Subcutaneous adipose tissue (tissue), 4 donors: ENCODE results near the gene HHIPL1. TPM values are rescaled to one million over a fixed set of nuclear protein-coding genes. Genes with fewer than 3 reads are reported as not detected.

ENCODE experiments used
- CTCF ChIP-seq: fragments of 450-650 bp; IDR thresholded peaks from one replicate; pipeline ENCODE4 v1.5.1; 2016; ENCODE audit warnings: low read depth, mild to moderate bottlenecking, control low read depth, antibody characterized with exemption, moderate library complexity
- total RNA-seq, 4 donors: library from RNA; depleted of rRNA; stranded (reverse); fragments of >200 nt; gene quantifications; one replicate each; pipeline ENCODE4 v1.1.0, GENCODE V29; 2016

HHIPL1 gene
- total RNA-seq, 4 donors from 2014 or later, result 1.3 to 4.8 (median 2.2) TPM

DNA sequence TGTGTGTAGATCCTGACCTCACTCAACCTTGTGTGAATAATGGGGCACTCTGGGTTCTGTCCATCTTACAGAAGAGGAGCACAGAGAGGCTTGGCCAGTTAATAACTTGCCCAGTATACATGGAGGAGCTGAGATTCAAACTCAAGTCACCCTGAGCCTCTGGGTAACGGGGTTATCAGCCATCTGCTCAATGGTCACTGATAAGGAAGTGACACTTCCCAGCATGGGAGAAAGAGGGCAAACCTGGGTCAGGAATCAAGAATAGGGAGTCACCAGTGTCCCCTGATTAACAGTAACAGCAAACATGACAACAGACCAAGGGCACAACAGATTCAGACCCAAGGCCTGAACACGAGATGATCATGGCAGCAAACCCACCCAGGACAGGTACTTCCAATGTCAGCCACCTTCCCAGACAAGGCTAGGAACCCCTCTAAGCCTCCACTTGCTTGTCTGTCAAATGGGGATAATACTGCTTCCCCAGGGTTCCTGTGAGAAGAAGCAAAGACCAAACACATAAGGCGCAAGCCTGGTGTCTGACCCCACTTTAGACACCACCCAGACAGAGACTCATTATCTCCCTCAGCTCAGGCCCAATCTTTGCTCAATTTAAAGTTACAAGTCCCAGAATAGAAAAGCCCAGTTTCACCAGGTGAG lies 44.6 kb upstream of the HHIPL1 start:
- TF ChIP-seq CTCF, result no peak

GRCh38 chr14:99601361-99601831 lies 43.5 kb upstream of the HHIPL1 start:
- TF ChIP-seq CTCF, result no peak

- TF ChIP-seq CTCF, result no peak
Measured at GRCh38 chr14:99602054-99602787, 42.7 kb upstream of the HHIPL1 start.

DNA sequence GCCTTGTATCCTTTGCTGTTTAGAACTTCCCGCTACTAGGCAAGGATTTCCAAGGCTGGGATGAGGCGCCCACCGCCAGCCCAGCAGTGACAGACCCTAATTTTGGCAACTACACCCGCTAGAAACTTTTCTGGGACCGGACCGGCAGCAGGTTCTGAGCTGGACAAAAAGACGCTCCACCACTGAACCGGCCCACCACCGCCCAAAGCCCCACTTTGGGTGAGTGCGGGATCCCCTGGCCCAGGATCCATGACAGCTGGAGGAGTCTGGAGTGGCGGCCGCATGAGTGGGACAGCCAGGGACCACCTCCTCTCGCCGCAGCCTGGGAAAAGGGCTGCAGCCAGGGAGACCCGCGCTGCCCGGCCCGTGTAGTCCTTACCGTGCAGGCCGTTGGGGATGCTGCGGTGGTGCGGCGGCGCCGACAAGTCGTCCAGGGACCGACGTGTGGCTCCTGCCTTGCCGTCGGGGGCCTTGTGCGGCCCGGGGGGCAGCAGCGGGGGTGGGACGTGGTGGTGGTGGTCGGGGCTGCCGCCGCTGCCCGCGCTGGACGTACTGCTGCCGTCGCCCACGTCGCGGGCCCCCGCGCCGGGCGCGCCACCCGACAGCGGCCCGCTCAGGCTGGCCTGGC lies 42.0 kb upstream of the HHIPL1 start:
- no peak for TF ChIP-seq CTCF

GRCh38 chr14:99603471-99604277 lies 41.3 kb upstream of the HHIPL1 start, which contains the start of gene CCDC85C:
Gene CCDC85C (minus strand): TSS chr14:99604207. CDS start chr14:99603959, 248 bp downstream.
- no peak for TF ChIP-seq CTCF

DNA sequence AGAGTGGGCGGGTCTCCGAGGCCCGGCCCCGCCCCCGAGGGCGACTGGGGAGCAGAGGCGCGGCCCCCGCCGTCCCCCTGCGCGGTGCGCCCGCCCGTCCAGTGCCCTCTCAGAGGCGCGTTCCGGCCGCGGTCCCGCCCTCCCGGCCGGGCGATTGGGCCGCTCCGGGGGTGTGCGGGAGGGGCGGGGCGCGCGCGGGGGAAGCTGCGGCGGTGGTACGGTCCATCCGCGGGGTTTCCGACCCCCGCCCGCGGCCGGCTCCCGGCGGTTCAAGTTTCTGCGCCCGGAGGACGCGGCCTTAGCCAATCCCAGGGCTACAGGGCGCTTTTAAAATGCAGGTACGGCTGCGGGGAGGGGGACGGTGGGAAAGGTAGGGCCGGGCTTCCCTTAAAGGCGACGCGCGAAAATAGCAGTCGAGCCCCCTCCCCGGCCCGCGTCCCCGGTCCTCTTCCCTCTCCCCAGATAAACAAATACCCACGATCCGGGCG lies 40.6 kb upstream of the HHIPL1 start:
- no peak for TF ChIP-seq CTCF
